ENCODE measurements around the gene COL18A1. TPM values are rescaled to one million over a fixed set of nuclear protein-coding genes. Genes with fewer than 3 reads are reported as not detected.

The COL18A1 gene
- total RNA-seq, 1 donor from 2014 or later = 271 TPM

- H3K4me1 Mint-ChIP-seq (ENCODE audit: low read depth) = no peaks in the 10 kb centered on the region
- H3K27me3 Mint-ChIP-seq = no peaks in the 10 kb centered on the region
- no peaks in the 10 kb centered on the region for H3K9me3 Mint-ChIP-seq (ENCODE audit: low read depth)
- H3K27ac Mint-ChIP-seq = no peak overlapping the region
- TF ChIP-seq CTCF (IDR thresholded peaks at IDR 0.05; ENCODE audit: unreplicated experiment) = no peak
- H3K4me3 Mint-ChIP-seq (ENCODE audit: low read depth) = no peak overlapping the region
- no peak for DNase-seq (ENCODE audit: low spot score, unreplicated experiment)
- peaks cover 8% of the 10 kb centered on the region for H3K36me3 Mint-ChIP-seq (ENCODE audit: insufficient read depth)
Observed at GRCh38 chr21:45494135-45494850, 89.3 kb downstream of the COL18A1 start.

- Mint-ChIP-seq H3K4me1 (ENCODE audit: low read depth) (no peaks in the 10 kb centered on the region), H3K4me3 (ENCODE audit: low read depth) (no peak overlapping the region), H3K27ac (no peak overlapping the region), H3K36me3 (ENCODE audit: insufficient read depth) (peaks cover 9% of the 10 kb centered on the region), H3K27me3 (no peaks in the 10 kb centered on the region), H3K9me3 (ENCODE audit: low read depth) (no peaks in the 10 kb centered on the region)
- no peak for DNase-seq (ENCODE audit: low spot score, unreplicated experiment)
- TF ChIP-seq CTCF (IDR thresholded peaks at IDR 0.05; ENCODE audit: unreplicated experiment) = no peak
Observed at GRCh38 chr21:45494851-45495680, 90.1 kb downstream of the COL18A1 start.

- DNase-seq (ENCODE audit: low spot score, unreplicated experiment) = no peak
- Mint-ChIP-seq H3K9me3 (ENCODE audit: low read depth) (no peaks in the 10 kb centered on the region), H3K4me1 (ENCODE audit: low read depth) (no peaks in the 10 kb centered on the region), H3K27ac (no peak overlapping the region), H3K27me3 (no peaks in the 10 kb centered on the region), H3K4me3 (ENCODE audit: low read depth) (no peak overlapping the region), H3K36me3 (ENCODE audit: insufficient read depth) (peaks cover 9% of the 10 kb centered on the region)
- no peak for TF ChIP-seq CTCF (IDR thresholded peaks at IDR 0.05; ENCODE audit: unreplicated experiment)
Observed at GRCh38 chr21:45496151-45496967, 91.4 kb downstream of the COL18A1 start.

GRCh38 chr21:45496968-45497845, 92.2 kb downstream of the COL18A1 start:
- Mint-ChIP-seq H3K4me3 (ENCODE audit: low read depth) (no peak overlapping the region), H3K27me3 (no peaks in the 10 kb centered on the region), H3K36me3 (ENCODE audit: insufficient read depth) (peaks cover 10% of the 10 kb centered on the region), H3K27ac (no peak overlapping the region), H3K4me1 (ENCODE audit: low read depth) (no peaks in the 10 kb centered on the region), H3K9me3 (ENCODE audit: low read depth) (no peaks in the 10 kb centered on the region)
- TF ChIP-seq CTCF (IDR thresholded peaks at IDR 0.05; ENCODE audit: unreplicated experiment) = no peak
- no peak for DNase-seq (ENCODE audit: low spot score, unreplicated experiment)

Data from progenitor cell of endocrine pancreas (in vitro differentiated cells).